HG03439 (cell line): ENCODE measurements around the gene SYT5.
"Not testable (repeated sequence)": the region's sequence is repeated elsewhere in the genome, so short reads cannot be mapped to it uniquely, and the experiment has no call there.

Experiments used
- ATAC-seq: cut with Tn5 transposase; IDR thresholded peaks from one replicate; pipeline ENCODE4 v1.9.1; 2021; ENCODE audit warnings: mild to moderate bottlenecking, moderate library complexity; ENCODE audit not compliant: unreplicated experiment

The SYT5 gene

GRCh38 chr19:55208880-55209692 is 29.0 kb upstream of the SYT5 start, which contains the start of gene PTPRH:
PTPRH (minus strand) TSS chr19:55209501; CDS start chr19:55209433, 68 bp downstream.
- no peak for ATAC-seq

- ATAC-seq = no peak
Observed at GRCh38 chr19:55206664-55207500, 26.8 kb upstream of the SYT5 start.

GRCh38 chr19:55202199-55202598 is 22.1 kb upstream of the SYT5 start:
- not testable (repeated sequence) for ATAC-seq

- ATAC-seq = no peak
Observed at GRCh38 chr19:55199620-55200204, 19.6 kb upstream of the SYT5 start.

GRCh38 chr19:55198651-55199050 is 18.6 kb upstream of the SYT5 start:
- no peak for ATAC-seq

- no peak for ATAC-seq
Observed at GRCh38 chr19:55197528-55197927, 17.4 kb upstream of the SYT5 start.

GRCh38 chr19:55196803-55197202 is 16.7 kb upstream of the SYT5 start:
- no peak for ATAC-seq

GRCh38 chr19:55193481-55193880 is 13.4 kb upstream of the SYT5 start:
- ATAC-seq = no peak

- ATAC-seq = no peak
Observed at GRCh38 chr19:55189403-55189835, 9.3 kb upstream of the SYT5 start.

GRCh38 chr19:55188625-55189024 is 8.5 kb upstream of the SYT5 start:
- ATAC-seq = no peak

GRCh38 chr19:55186080-55186479 is 6.0 kb upstream of the SYT5 start:
- ATAC-seq = no peak

- ATAC-seq = no peak
Observed at GRCh38 chr19:55181740-55182139, 1.7 kb upstream of the SYT5 start.

- ATAC-seq = peak; percentile 64
Observed at GRCh38 chr19:55178781-55179599, 1.1 kb downstream of the SYT5 start.

GRCh38 chr19:55176076-55176475 is 4.0 kb downstream of the SYT5 start:
- no peak for ATAC-seq

- no peak for ATAC-seq
Observed at GRCh38 chr19:55175117-55175867, 4.8 kb downstream of the SYT5 start.

GRCh38 chr19:55174425-55175116 is 5.5 kb downstream of the SYT5 start:
- ATAC-seq = no peak

GRCh38 chr19:55173714-55174409 is 6.2 kb downstream of the SYT5 start:
- ATAC-seq = no peak

- ATAC-seq = no peak
Observed at GRCh38 chr19:55173186-55173713, 6.8 kb downstream of the SYT5 start.
